Measurements from ENCODE around the gene DMWD.

Gene DMWD

GRCh38 chr19:45792470-45793177 lies at the start of gene DMWD:
TSS of gene DMWD (minus strand) at chr19:45792845. CDS start at chr19:45792756, 89 bp downstream.
- H3K9me3 ChIP-seq: no peaks in the 10 kb centered on the region
- in situ Hi-C loops (cut with MboI; ENCODE audit: low sequenced_read_pairs): no loop called here
- peak; percentile 94 to 100 for DNase-seq (ENCODE audit: low spot score in 2 of 2)
- H3K36me3 ChIP-seq (replicated peaks): peaks cover 25% of the 10 kb centered on the region
- H3K27me3 ChIP-seq (ENCODE audit: low read depth): no peaks in the 10 kb centered on the region
- peaks cover 5% of the 10 kb centered on the region; the same call in 1 of the 2 replicates for H3K4me1 ChIP-seq
- peak within 1 kb of the TSS; percentile 73 for H3K4me3 ChIP-seq

- in situ Hi-C loops (cut with MboI; ENCODE audit: low sequenced_read_pairs): no loop called here
- Histone ChIP-seq H3K27me3 (ENCODE audit: low read depth) (no peaks in the 10 kb centered on the region), H3K9me3 (no peaks in the 10 kb centered on the region), H3K4me3 (no peak overlapping the region), H3K36me3 (replicated peaks) (peaks cover 75% of the 10 kb centered on the region), H3K4me1 (no peaks in the 10 kb centered on the region)
- no peak for DNase-seq (ENCODE audit: low spot score in 2 of 2)
Measured at GRCh38 chr19:45842198-45842597, 49.6 kb upstream of the DMWD start.

GRCh38 chr19:45834970-45835369 lies 42.3 kb upstream of the DMWD start:
- Histone ChIP-seq H3K4me3 (no peak overlapping the region), H3K4me1 (no peaks in the 10 kb centered on the region), H3K9me3 (no peaks in the 10 kb centered on the region), H3K27me3 (ENCODE audit: low read depth) (no peaks in the 10 kb centered on the region), H3K36me3 (replicated peaks) (peaks cover 88% of the 10 kb centered on the region)
- DNase-seq (ENCODE audit: low spot score in 2 of 2): no peak
- in situ Hi-C loops (cut with MboI; ENCODE audit: low sequenced_read_pairs): no loop called here

GRCh38 chr19:45828945-45829344 lies 36.3 kb upstream of the DMWD start:
- Histone ChIP-seq H3K4me3 (no peak overlapping the region), H3K9me3 (no peaks in the 10 kb centered on the region), H3K4me1 (no peaks in the 10 kb centered on the region), H3K36me3 (replicated peaks) (peaks cover 93% of the 10 kb centered on the region), H3K27me3 (ENCODE audit: low read depth) (no peaks in the 10 kb centered on the region)
- in situ Hi-C loops (cut with MboI; ENCODE audit: low sequenced_read_pairs): no loop called here
- no peak for DNase-seq (ENCODE audit: low spot score in 2 of 2)

GRCh38 chr19:45828523-45828922 lies 35.9 kb upstream of the DMWD start:
- no peaks in the 10 kb centered on the region for H3K4me1 ChIP-seq
- in situ Hi-C loops (cut with MboI; ENCODE audit: low sequenced_read_pairs): no loop called here
- no peaks in the 10 kb centered on the region for H3K27me3 ChIP-seq (ENCODE audit: low read depth)
- no peak for DNase-seq (ENCODE audit: low spot score in 2 of 2)
- no peak overlapping the region for H3K4me3 ChIP-seq
- H3K36me3 ChIP-seq (replicated peaks): peaks cover 91% of the 10 kb centered on the region
- H3K9me3 ChIP-seq: no peaks in the 10 kb centered on the region

GRCh38 chr19:45827459-45828093 lies 34.9 kb upstream of the DMWD start:
- H3K9me3 ChIP-seq: no peaks in the 10 kb centered on the region
- no peaks in the 10 kb centered on the region for H3K4me1 ChIP-seq
- no peak overlapping the region for H3K4me3 ChIP-seq
- DNase-seq (ENCODE audit: low spot score in 2 of 2): no peak
- in situ Hi-C loops (cut with MboI; ENCODE audit: low sequenced_read_pairs): no loop called here
- no peaks in the 10 kb centered on the region for H3K27me3 ChIP-seq (ENCODE audit: low read depth)
- H3K36me3 ChIP-seq (replicated peaks): peaks cover 94% of the 10 kb centered on the region

- DNase-seq (ENCODE audit: low spot score in 2 of 2): no peak
- peaks cover 91% of the 10 kb centered on the region for H3K36me3 ChIP-seq (replicated peaks)
- no peaks in the 10 kb centered on the region for H3K9me3 ChIP-seq
- H3K27me3 ChIP-seq (ENCODE audit: low read depth): no peaks in the 10 kb centered on the region
- H3K4me3 ChIP-seq: no peak overlapping the region
- in situ Hi-C loops (cut with MboI; ENCODE audit: low sequenced_read_pairs): no loop called here
- no peaks in the 10 kb centered on the region for H3K4me1 ChIP-seq
Measured at GRCh38 chr19:45826934-45827333, 34.3 kb upstream of the DMWD start.

GRCh38 chr19:45825917-45826893 lies 33.6 kb upstream of the DMWD start:
- DNase-seq (ENCODE audit: low spot score in 2 of 2): no peak
- in situ Hi-C loops (cut with MboI; ENCODE audit: low sequenced_read_pairs): no loop called here
- Histone ChIP-seq H3K4me1 (no peaks in the 10 kb centered on the region), H3K4me3 (no peak overlapping the region), H3K9me3 (no peaks in the 10 kb centered on the region), H3K36me3 (replicated peaks) (peaks cover 84% of the 10 kb centered on the region), H3K27me3 (ENCODE audit: low read depth) (no peaks in the 10 kb centered on the region)

- peaks cover 81% of the 10 kb centered on the region for H3K36me3 ChIP-seq (replicated peaks)
- H3K9me3 ChIP-seq: no peaks in the 10 kb centered on the region
- no peak overlapping the region for H3K4me3 ChIP-seq
- no peaks in the 10 kb centered on the region for H3K4me1 ChIP-seq
- DNase-seq (ENCODE audit: low spot score in 2 of 2): no peak
- no peaks in the 10 kb centered on the region for H3K27me3 ChIP-seq (ENCODE audit: low read depth)
- in situ Hi-C loops (cut with MboI; ENCODE audit: low sequenced_read_pairs): no loop called here
Measured at GRCh38 chr19:45825263-45825605, 32.6 kb upstream of the DMWD start.

- no peak for DNase-seq (ENCODE audit: low spot score in 2 of 2)
- Histone ChIP-seq H3K27me3 (ENCODE audit: low read depth) (no peaks in the 10 kb centered on the region), H3K36me3 (replicated peaks) (peaks cover 82% of the 10 kb centered on the region), H3K4me3 (no peak overlapping the region), H3K9me3 (no peaks in the 10 kb centered on the region), H3K4me1 (no peaks in the 10 kb centered on the region)
- in situ Hi-C loops (cut with MboI; ENCODE audit: low sequenced_read_pairs): no loop called here
Measured at GRCh38 chr19:45824531-45825262, 32.1 kb upstream of the DMWD start.

- Histone ChIP-seq H3K4me3 (no peak overlapping the region), H3K4me1 (no peaks in the 10 kb centered on the region), H3K27me3 (ENCODE audit: low read depth) (no peaks in the 10 kb centered on the region), H3K9me3 (no peaks in the 10 kb centered on the region), H3K36me3 (replicated peaks) (peaks cover 77% of the 10 kb centered on the region)
- no peak for DNase-seq (ENCODE audit: low spot score in 2 of 2)
- in situ Hi-C loops (cut with MboI; ENCODE audit: low sequenced_read_pairs): no loop called here
Measured at GRCh38 chr19:45824041-45824471, 31.4 kb upstream of the DMWD start.

- Histone ChIP-seq H3K4me3 (no peak overlapping the region), H3K36me3 (replicated peaks) (peaks cover 72% of the 10 kb centered on the region), H3K27me3 (ENCODE audit: low read depth) (no peaks in the 10 kb centered on the region), H3K4me1 (no peaks in the 10 kb centered on the region), H3K9me3 (no peaks in the 10 kb centered on the region)
- DNase-seq (ENCODE audit: low spot score in 2 of 2): no peak
- in situ Hi-C loops (cut with MboI; ENCODE audit: low sequenced_read_pairs): no loop called here
Measured at GRCh38 chr19:45823182-45823581, 30.5 kb upstream of the DMWD start.

GRCh38 chr19:45822716-45823115 lies 30.1 kb upstream of the DMWD start:
- no peak overlapping the region for H3K4me3 ChIP-seq
- in situ Hi-C loops (cut with MboI; ENCODE audit: low sequenced_read_pairs): no loop called here
- no peaks in the 10 kb centered on the region for H3K27me3 ChIP-seq (ENCODE audit: low read depth)
- peaks cover 67% of the 10 kb centered on the region for H3K36me3 ChIP-seq (replicated peaks)
- no peak for DNase-seq (ENCODE audit: low spot score in 2 of 2)
- no peaks in the 10 kb centered on the region for H3K4me1 ChIP-seq
- no peaks in the 10 kb centered on the region for H3K9me3 ChIP-seq

Measured in HAP-1 (cell line).